GOT3 (cell line): ENCODE measurements around the gene GRM1.

ENCODE experiments used
- DNase-seq: peaks from one replicate; lab custom pipeline; 2025; ENCODE audit warnings: mixed read lengths; lab: John Stamatoyannopoulos, UW

GRM1 gene

DNA sequence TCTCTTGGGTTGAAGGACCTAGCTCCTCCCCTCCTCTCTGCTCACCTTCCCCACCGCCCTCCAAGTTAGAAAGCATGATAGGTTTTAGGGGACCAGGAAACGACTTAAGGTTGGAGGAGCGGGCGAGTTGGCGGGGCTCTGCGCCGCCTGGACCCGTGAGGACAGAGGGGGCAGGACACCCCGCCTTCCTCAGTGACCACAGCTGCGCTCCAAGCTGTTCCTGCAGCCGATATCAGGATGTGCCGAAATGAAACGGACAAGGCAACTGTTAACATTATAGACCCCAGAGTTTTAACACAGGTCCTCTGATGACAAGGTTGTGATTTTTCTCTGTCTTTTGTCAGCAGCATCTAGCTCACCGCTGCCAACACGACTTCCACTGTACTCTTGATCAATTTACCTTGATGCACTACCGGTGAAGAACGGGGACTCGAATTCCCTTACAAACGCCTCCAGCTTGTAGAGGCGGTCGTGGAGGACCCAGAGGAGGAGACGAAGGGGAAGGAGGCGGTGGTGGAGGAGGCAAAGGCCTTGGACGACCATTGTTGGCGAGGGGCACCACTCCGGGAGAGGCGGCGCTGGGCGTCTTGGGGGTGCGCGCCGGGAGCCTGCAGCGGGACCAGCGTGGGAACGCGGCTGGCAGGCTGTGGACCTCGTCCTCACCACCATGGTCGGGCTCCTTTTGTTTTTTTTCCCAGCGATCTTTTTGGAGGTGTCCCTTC is at the start of gene GRM1:
GRM1 (plus strand) TSS at position 212 of the 722 bp plus-strand sequence; CDS start at position 668, 456 bp downstream.
- DNase-seq: no peak

DNA sequence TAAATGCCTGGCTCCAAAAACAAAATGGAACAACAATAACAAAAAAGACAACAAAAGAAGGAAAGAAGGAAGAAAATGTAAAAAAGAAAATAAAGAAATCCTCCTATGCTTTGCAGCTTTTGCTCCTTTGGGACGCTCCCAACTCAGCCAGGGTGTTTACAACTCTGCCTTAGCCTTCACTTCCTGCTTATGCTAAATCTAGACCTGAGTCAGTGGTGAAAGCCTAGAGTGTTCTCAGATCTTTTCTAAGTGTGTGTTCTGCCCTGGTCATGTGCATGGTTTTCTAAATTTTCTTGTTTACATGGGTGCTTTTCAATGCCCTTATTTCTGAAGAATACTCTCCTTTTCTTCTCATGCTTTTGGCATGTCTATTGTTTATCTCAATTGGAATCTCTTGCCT is 19.5 kb upstream of the GRM1 start:
- no peak for DNase-seq

GRCh38 chr6:146014233-146014632 is 14.6 kb upstream of the GRM1 start:
- no peak for DNase-seq

GRCh38 chr6:146017672-146018071 is 11.2 kb upstream of the GRM1 start:
- no peak for DNase-seq

GRCh38 chr6:146026873-146027272 is 2.0 kb upstream of the GRM1 start:
- DNase-seq: no peak

- DNase-seq: no peak
Measured at GRCh38 chr6:146027586-146028251, 1.1 kb upstream of the GRM1 start.

DNA sequence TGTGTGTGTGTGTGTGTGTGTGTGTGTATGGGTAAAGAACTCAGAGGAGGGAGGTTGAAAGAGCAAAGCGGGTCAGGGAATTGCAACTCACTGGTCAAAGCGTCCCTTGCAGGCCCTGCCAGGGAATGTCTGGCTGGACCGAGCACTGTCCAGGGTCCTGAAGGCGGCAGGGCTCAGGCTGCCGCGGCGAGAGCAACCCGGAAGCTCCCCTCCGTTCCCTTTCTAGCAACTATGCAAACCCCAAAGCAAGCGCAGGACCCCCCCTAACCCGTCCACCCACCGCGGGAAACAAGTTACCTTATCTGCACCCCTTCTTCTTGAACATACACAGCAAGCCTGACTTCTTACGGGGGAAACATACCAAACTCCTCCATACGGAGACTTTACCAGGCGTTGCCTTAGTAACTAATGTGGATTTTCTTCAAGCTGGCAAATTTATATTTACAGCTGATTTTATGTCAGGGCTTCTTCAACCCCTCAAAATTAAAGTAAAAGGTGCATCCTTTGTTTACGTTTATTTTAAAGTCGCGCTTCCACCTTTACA is 538 bp upstream of the GRM1 start:
- peak; percentile 4 for DNase-seq

DNA sequence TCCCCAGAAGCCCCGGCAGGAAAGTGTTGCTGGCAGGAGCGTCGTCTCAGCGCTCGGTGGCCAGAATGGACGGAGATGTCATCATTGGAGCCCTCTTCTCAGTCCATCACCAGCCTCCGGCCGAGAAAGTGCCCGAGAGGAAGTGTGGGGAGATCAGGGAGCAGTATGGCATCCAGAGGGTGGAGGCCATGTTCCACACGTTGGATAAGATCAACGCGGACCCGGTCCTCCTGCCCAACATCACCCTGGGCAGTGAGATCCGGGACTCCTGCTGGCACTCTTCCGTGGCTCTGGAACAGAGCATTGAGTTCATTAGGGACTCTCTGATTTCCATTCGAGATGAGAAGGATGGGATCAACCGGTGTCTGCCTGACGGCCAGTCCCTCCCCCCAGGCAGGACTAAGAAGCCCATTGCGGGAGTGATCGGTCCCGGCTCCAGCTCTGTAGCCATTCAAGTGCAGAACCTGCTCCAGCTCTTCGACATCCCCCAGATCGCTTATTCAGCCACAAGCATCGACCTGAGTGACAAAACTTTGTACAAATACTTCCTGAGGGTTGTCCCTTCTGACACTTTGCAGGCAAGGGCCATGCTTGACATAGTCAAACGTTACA is 817 bp downstream of the GRM1 start:
- DNase-seq: no peak

GRCh38 chr6:146032387-146032786 is 3.5 kb downstream of the GRM1 start:
- DNase-seq: no peak

- no peak for DNase-seq
Measured at GRCh38 chr6:146040360-146040759, 11.5 kb downstream of the GRM1 start.

DNA sequence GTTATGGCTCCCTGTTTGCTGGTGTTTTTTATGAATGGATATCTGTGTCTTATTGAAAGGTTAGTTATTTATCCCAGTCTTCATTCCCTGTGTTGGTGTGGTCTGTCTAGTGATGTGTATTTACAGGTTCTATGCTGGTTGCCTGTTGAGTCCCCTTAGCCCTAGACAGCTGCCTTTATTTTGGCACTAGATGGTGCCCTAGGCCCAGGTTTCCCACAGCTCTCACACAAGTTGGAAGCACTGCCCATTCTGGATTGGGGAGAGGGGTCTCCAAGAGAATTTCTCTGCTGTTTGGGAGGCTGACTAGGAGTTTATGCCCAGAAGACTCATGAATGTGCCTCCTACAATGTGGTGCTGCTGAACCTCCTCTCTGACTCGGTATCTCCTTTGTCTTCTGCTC is 12.4 kb downstream of the GRM1 start:
- no peak for DNase-seq

DNA sequence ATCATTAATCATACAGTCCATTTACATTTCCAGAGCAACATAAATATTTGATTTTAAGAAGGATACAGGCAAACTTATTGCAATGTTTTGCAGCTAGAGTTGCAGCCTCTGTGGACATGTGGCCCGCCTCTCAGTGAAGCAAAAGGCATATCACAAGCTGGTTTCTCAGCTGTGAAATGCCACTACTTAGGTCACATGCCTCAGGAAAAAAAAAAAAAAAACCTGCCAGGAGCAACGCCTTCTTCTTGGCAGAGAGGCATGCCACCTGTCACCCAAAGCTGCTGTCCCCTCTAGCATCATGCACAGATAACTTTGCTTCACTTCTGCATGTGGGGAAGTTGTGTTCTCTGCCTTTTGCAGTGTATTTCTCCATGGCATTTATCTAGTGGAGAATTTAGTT is 18.5 kb downstream of the GRM1 start:
- no peak for DNase-seq

GRCh38 chr6:146050168-146050567 is 21.3 kb downstream of the GRM1 start:
- DNase-seq: no peak

GRCh38 chr6:146056506-146056905 is 27.6 kb downstream of the GRM1 start:
- DNase-seq: no peak

DNA sequence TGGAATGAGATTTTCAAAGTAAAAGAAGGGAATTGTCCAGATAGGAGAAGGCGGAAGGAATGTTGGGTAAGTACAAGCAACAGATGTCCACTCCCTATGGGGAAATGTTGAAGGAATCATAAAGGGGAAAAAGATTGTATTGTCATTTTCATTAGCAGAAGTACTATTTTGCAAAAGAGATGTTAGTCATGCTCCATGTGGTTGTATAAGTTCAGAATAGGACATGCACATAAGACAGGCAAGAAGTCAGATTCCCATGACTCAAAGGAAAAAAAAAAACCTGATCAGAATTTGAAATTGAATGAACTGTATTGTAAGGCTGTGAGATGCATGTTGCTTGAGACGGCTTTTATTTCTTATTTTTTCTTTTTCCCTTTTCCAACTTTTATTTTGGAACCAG is 36.8 kb downstream of the GRM1 start:
- no peak for DNase-seq

DNA sequence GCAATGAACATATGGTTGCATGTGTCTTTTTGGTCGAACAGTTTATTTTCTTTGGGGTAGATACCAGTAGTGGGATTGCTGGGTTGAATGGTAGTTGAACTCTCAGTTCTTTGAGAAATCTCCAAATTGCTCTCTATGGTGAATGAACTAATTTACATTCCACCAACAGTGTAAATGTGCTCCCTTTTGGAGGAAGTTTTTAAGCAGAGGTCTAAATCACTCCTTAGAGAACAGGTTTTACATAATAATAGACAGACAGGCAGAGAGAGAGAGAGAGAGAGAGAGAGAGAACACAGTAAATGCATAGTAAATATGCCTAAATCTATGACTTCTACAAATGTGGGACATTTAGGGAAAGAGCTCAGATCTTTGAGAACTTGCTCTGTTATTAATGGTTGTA is 37.6 kb downstream of the GRM1 start:
- no peak for DNase-seq

- no peak for DNase-seq
Measured at GRCh38 chr6:146071781-146072180, 42.9 kb downstream of the GRM1 start.

- DNase-seq: no peak
Measured at GRCh38 chr6:146077992-146078391, 49.1 kb downstream of the GRM1 start.

GRCh38 chr6:146087386-146087785 is 58.5 kb downstream of the GRM1 start:
- DNase-seq: no peak

GRCh38 chr6:146090474-146090873 is 61.6 kb downstream of the GRM1 start:
- DNase-seq: no peak

DNA sequence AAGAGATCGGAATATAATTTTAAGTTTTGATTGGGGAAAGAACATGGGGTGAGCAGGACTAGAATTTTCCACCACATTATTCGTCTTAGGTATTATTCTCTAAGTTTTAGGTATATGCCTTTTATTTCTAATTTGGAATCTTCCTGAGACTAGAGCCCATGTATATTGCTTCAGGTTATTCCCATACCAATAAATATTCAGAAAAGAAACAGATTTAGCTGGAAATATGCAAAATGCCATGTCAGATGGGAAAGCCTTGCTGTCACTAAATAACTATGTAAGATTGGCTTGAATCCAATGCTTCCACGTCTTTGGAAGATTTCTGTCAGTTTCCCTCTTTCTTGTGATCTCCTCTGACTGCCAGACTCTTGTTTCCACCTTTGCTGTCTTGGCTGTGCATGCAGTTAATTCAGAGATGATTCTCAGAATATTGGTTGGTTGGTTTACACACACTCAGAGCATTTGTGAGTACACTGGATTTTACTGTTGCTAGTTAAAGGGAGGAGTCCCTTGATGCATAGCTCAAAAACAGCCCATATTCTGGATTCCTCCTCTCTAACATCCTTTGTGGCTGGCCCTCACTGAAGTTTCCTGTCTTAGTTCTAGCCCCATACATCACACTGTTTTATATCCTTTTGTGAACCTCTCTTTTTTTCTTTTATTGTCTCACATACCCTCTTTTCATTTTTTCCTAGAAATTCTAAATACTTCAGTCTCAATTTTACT is 64.3 kb downstream of the GRM1 start:
- DNase-seq: no peak

GRCh38 chr6:146095481-146095880 is 66.6 kb downstream of the GRM1 start:
- no peak for DNase-seq
